Measurements from ENCODE around the gene ADAM23. TPM values are rescaled to one million over a fixed set of nuclear protein-coding genes. Genes with fewer than 3 reads are reported as not detected.

Gene ADAM23
- total and polyA plus RNA-seq, 9 donors, result 0.83 to 18.8 (median 4.1) TPM

- DNase-seq, result no peak
- Histone ChIP-seq H3K4me1 (ENCODE audit: insufficient read depth) (no peaks in the 10 kb centered on the region), H3K9me3 (no peaks in the 10 kb centered on the region), H3K4me3 (no peak overlapping the region), H3K36me3 (no peaks in the 10 kb centered on the region), H3K27me3 (no peaks in the 10 kb centered on the region), H3K27ac (no peak overlapping the region)
- 93 to 94% (median 93%) methylated on average over 3 of the region's 3 CpGs for WGBS, 3 donors
- intact Hi-C loops (cut with DNase I), result no loop called here
- no peak for TF ChIP-seq CTCF (IDR thresholded peaks at IDR 0.05)
- no peak for TF ChIP-seq POLR2A (IDR thresholded peaks at IDR 0.05)
- no peak for TF ChIP-seq EP300 (IDR thresholded peaks at IDR 0.05)
These were observed 126.1 kb downstream of the ADAM23 start for GRCh38 chr2:206569470-206569869.

- H3K27me3 ChIP-seq, result no peaks in the 10 kb centered on the region
- no peaks in the 10 kb centered on the region for H3K36me3 ChIP-seq
- H3K4me1 ChIP-seq (ENCODE audit: insufficient read depth), result no peaks in the 10 kb centered on the region
- no peak overlapping the region for H3K27ac ChIP-seq
- DNase-seq, result no peak
- H3K4me3 ChIP-seq, result no peak overlapping the region
- intact Hi-C loops (cut with DNase I), result no loop called here
- TF ChIP-seq CTCF (IDR thresholded peaks at IDR 0.05) (no peak), POLR2A (IDR thresholded peaks at IDR 0.05) (no peak), EP300 (IDR thresholded peaks at IDR 0.05) (no peak)
- no peaks in the 10 kb centered on the region for H3K9me3 ChIP-seq
These were observed 126.9 kb downstream of the ADAM23 start for GRCh38 chr2:206570199-206570598.

GRCh38 chr2:206572725-206573124 is 129.4 kb downstream of the ADAM23 start:
- no peak for DNase-seq
- Histone ChIP-seq H3K27ac (no peak overlapping the region), H3K4me1 (ENCODE audit: insufficient read depth) (no peaks in the 10 kb centered on the region), H3K9me3 (no peaks in the 10 kb centered on the region), H3K4me3 (no peak overlapping the region), H3K36me3 (no peaks in the 10 kb centered on the region), H3K27me3 (no peaks in the 10 kb centered on the region)
- no peak for TF ChIP-seq CTCF (IDR thresholded peaks at IDR 0.05)
- TF ChIP-seq POLR2A (IDR thresholded peaks at IDR 0.05), result no peak
- TF ChIP-seq EP300 (IDR thresholded peaks at IDR 0.05), result no peak
- intact Hi-C loops (cut with DNase I), result no loop called here
- WGBS, 3 donors, result 90 to 97% (median 94%) methylated on average over 3 of the region's 3 CpGs

- Histone ChIP-seq H3K36me3 (no peaks in the 10 kb centered on the region), H3K27me3 (no peaks in the 10 kb centered on the region), H3K4me1 (ENCODE audit: insufficient read depth) (no peaks in the 10 kb centered on the region), H3K27ac (no peak overlapping the region), H3K9me3 (no peaks in the 10 kb centered on the region), H3K4me3 (no peak overlapping the region)
- TF ChIP-seq EP300 (IDR thresholded peaks at IDR 0.05) (no peak), POLR2A (IDR thresholded peaks at IDR 0.05) (no peak), CTCF (IDR thresholded peaks at IDR 0.05) (no peak)
- no peak for DNase-seq
- 92 to 95% (median 93%) methylated on average over 6 of the region's 6 CpGs for WGBS, 3 donors
- intact Hi-C loops (cut with DNase I), result no loop called here
These were observed 130.5 kb downstream of the ADAM23 start for GRCh38 chr2:206573793-206574192.

Data from ovary (tissue), 9 donors.